Panc1 (cell line): ENCODE measurements around the gene ZBTB20.

Experiments used
- POLR2AphosphoS5 ChIP-seq: IDR thresholded peaks from 2 replicates; pipeline ENCODE4 v1.6.1; 2012; ENCODE audit warnings: mild to moderate bottlenecking, low read depth, low read length, moderate library complexity
- SIN3A ChIP-seq: IDR thresholded peaks from 2 replicates; pipeline ENCODE4 v1.6.1; 2012; ENCODE audit warnings: low read depth, mild to moderate bottlenecking, low read length, moderate library complexity, borderline replicate concordance; ENCODE audit not compliant: insufficient read depth
- TCF7L2 ChIP-seq: IDR thresholded peaks from 2 replicates; pipeline ENCODE4 v1.6.1; 2011; ENCODE audit warnings: mild to moderate bottlenecking, low read depth, low read length, inconsistent platforms
- TF ChIP-seq, protein P1 (sequence below): fragments of 450-650 bp; IDR thresholded peaks from 2 replicates; pipeline ENCODE4 v1.5.1; 2017; ENCODE audit warnings: mild to moderate bottlenecking
- TF ChIP-seq, protein P2 (sequence below), 2 experiments: IDR thresholded peaks; 2 replicates each; pipeline ENCODE4 v1.6.1; 2011 to 2012; ENCODE audit warnings: low read depth in 2 of 2, control low read depth in 1 of 2, low read length in 1 of 2, mild to moderate bottlenecking in 1 of 2, moderate library complexity in 1 of 2; ENCODE audit not compliant: insufficient read depth in 1 of 2

DNA sequence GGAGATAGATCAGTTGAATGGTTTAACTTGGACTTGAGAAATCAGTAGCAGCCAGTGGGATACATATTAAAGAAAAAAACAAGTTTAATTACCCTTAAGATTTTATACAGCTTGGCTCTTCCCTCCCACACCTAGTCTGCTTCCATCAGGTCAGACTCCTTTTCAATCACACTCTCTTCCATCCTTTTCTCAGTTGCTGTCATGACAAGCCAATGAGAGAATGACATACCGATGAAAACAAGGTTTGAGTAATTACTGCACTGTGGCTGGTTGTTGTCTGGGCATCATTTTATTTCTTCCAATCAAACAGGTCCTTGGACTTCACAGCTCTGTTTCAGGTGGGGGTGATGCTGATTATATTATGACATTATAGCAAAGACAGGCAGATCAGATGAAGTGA is 424.6 kb downstream of the ZBTB20 start:
- TF ChIP-seq, protein P1, sequence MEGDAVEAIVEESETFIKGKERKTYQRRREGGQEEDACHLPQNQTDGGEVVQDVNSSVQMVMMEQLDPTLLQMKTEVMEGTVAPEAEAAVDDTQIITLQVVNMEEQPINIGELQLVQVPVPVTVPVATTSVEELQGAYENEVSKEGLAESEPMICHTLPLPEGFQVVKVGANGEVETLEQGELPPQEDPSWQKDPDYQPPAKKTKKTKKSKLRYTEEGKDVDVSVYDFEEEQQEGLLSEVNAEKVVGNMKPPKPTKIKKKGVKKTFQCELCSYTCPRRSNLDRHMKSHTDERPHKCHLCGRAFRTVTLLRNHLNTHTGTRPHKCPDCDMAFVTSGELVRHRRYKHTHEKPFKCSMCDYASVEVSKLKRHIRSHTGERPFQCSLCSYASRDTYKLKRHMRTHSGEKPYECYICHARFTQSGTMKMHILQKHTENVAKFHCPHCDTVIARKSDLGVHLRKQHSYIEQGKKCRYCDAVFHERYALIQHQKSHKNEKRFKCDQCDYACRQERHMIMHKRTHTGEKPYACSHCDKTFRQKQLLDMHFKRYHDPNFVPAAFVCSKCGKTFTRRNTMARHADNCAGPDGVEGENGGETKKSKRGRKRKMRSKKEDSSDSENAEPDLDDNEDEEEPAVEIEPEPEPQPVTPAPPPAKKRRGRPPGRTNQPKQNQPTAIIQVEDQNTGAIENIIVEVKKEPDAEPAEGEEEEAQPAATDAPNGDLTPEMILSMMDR: no peak
- TF ChIP-seq TCF7L2 (no peak), POLR2AphosphoS5 (no peak), SIN3A (no peak)
- TF ChIP-seq, protein P2, sequence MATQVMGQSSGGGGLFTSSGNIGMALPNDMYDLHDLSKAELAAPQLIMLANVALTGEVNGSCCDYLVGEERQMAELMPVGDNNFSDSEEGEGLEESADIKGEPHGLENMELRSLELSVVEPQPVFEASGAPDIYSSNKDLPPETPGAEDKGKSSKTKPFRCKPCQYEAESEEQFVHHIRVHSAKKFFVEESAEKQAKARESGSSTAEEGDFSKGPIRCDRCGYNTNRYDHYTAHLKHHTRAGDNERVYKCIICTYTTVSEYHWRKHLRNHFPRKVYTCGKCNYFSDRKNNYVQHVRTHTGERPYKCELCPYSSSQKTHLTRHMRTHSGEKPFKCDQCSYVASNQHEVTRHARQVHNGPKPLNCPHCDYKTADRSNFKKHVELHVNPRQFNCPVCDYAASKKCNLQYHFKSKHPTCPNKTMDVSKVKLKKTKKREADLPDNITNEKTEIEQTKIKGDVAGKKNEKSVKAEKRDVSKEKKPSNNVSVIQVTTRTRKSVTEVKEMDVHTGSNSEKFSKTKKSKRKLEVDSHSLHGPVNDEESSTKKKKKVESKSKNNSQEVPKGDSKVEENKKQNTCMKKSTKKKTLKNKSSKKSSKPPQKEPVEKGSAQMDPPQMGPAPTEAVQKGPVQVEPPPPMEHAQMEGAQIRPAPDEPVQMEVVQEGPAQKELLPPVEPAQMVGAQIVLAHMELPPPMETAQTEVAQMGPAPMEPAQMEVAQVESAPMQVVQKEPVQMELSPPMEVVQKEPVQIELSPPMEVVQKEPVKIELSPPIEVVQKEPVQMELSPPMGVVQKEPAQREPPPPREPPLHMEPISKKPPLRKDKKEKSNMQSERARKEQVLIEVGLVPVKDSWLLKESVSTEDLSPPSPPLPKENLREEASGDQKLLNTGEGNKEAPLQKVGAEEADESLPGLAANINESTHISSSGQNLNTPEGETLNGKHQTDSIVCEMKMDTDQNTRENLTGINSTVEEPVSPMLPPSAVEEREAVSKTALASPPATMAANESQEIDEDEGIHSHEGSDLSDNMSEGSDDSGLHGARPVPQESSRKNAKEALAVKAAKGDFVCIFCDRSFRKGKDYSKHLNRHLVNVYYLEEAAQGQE (IDR thresholded peaks at IDR 0.05; ENCODE audit: insufficient read depth in 1 of 2, low read depth in 2 of 2, low read length in 1 of 2): no peak
